ENCODE results near the gene HK2.
"Not testable (repeated sequence)": the region's sequence is repeated elsewhere in the genome, so short reads cannot be mapped to it uniquely, and the experiment has no call there.

The HK2 gene

GRCh38 chr2:74854401-74854800, 20.5 kb downstream of the HK2 start:
- Histone ChIP-seq H3K4me2 (ENCODE audit: insufficient read depth, low read length) (no peak overlapping the region), H2AFZ (ENCODE audit: low read depth, low read length) (no peak overlapping the region), H4K20me1 (ENCODE audit: insufficient read depth, low read length) (peaks cover 67% of the 10 kb centered on the region), H3K36me3 (ENCODE audit: insufficient read depth, low read length) (peaks cover 96% of the 10 kb centered on the region), H3K27me3 (ENCODE audit: insufficient read depth, low read length, poor library complexity) (no peaks in the 10 kb centered on the region), H3K27ac (ENCODE audit: low read length) (no peak overlapping the region), H3K9me3 (ENCODE audit: insufficient read depth, low read length, severe bottlenecking) (no peaks in the 10 kb centered on the region), H3K79me2 (ENCODE audit: insufficient read depth, low read length) (peaks cover 85% of the 10 kb centered on the region), H3K4me3 (ENCODE audit: low read depth in 1 of 2, low read length in 2 of 2) (no peak overlapping the region), H3K9ac (ENCODE audit: low read depth, low read length) (no peak overlapping the region), H3K4me1 (ENCODE audit: insufficient read depth, low read length) (no peaks in the 10 kb centered on the region; the same call in 1 of the 2 replicates)
- TF ChIP-seq, protein P1, sequence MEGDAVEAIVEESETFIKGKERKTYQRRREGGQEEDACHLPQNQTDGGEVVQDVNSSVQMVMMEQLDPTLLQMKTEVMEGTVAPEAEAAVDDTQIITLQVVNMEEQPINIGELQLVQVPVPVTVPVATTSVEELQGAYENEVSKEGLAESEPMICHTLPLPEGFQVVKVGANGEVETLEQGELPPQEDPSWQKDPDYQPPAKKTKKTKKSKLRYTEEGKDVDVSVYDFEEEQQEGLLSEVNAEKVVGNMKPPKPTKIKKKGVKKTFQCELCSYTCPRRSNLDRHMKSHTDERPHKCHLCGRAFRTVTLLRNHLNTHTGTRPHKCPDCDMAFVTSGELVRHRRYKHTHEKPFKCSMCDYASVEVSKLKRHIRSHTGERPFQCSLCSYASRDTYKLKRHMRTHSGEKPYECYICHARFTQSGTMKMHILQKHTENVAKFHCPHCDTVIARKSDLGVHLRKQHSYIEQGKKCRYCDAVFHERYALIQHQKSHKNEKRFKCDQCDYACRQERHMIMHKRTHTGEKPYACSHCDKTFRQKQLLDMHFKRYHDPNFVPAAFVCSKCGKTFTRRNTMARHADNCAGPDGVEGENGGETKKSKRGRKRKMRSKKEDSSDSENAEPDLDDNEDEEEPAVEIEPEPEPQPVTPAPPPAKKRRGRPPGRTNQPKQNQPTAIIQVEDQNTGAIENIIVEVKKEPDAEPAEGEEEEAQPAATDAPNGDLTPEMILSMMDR (IDR thresholded peaks at IDR 0.05; ENCODE audit: borderline replicate concordance, extremely low read depth, low read length, poor library complexity, severe bottlenecking) = no peak
- no peak for TF ChIP-seq EZH2 (IDR thresholded peaks at IDR 0.05; ENCODE audit: borderline replicate concordance, low read depth, low read length, severe bottlenecking)
- ATAC-seq (ENCODE audit: insufficient read depth, low read depth) (no peak), DNase-seq (no peak)

DNA sequence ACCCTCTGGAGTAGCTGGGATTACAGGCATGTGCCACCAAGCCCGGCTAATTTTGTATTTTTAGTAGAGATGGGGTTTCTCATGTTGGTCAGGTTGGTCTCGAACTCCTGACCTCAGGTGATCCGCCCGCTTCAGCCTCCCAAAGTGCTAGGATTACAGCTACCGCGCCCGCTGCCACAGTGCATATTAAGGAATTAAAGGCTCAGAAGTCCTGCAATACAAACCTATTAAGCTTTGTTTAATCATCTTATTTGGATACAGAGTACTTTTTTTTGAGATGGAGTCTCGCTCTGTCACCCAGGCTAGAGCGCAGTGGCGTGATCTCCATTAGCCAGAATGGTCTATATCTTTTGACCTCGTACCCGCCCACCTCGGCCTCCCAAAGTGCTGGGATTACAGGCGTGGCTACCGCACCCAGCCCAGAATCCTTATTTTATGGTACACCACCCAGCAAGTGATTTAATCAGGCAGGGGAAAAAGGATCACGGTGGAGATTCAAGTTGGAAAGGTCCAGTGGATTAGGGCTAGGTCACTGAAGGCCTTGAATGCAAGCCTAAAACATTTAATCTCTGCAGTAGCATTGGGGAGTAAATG, 21.3 kb downstream of the HK2 start:
- H3K27ac ChIP-seq (ENCODE audit: low read length); DNase-seq; H3K4me2 ChIP-seq (ENCODE audit: insufficient read depth, low read length); ATAC-seq (ENCODE audit: insufficient read depth, low read depth); H2AFZ ChIP-seq (ENCODE audit: low read depth, low read length); H3K9ac ChIP-seq (ENCODE audit: low read depth, low read length); H3K9me3 ChIP-seq (ENCODE audit: insufficient read depth, low read length, severe bottlenecking); H3K4me1 ChIP-seq (ENCODE audit: insufficient read depth, low read length); H3K4me3 ChIP-seq (ENCODE audit: low read depth in 1 of 2, low read length in 2 of 2); H3K27me3 ChIP-seq (ENCODE audit: insufficient read depth, low read length, poor library complexity): not testable (repeated sequence)
- H3K36me3 ChIP-seq (ENCODE audit: insufficient read depth, low read length) = peaks cover 98% of the 10 kb centered on the region
- H3K79me2 ChIP-seq (ENCODE audit: insufficient read depth, low read length) = peaks cover 81% of the 10 kb centered on the region
- H4K20me1 ChIP-seq (ENCODE audit: insufficient read depth, low read length) = peaks cover 59% of the 10 kb centered on the region

DNA sequence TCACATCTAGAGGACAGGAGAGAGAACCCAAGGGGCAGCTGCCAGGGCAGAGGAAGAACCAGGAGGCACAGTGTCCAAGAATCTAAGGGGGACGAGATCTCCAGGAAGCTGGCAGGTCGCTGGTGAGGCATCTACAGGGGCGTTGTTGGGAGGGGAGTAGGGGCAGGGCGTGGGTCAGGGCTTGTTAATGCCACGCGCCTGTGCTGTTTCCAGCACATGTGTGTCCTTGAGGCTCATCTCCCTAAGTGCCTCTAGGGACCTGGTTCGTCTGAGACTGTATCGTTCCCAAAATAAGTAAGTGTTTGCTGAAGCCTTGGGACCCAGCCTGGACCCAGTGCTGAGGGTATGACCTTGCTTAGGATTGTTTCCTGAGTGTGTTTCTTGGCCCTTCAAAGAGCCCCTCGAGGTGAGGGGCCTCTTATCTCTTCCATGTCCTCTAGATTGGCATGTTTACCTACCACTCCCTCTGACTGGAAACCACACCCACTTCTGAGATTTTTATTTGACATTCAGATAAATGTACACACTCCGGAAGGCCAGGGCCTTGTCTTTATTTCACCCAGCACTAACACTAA, 22.2 kb downstream of the HK2 start:
- Histone ChIP-seq H3K4me1 (ENCODE audit: insufficient read depth, low read length) (no peaks in the 10 kb centered on the region), H3K36me3 (ENCODE audit: insufficient read depth, low read length) (peaks cover 96% of the 10 kb centered on the region), H3K27ac (ENCODE audit: low read length) (no peak overlapping the region), H3K9me3 (ENCODE audit: insufficient read depth, low read length, severe bottlenecking) (no peaks in the 10 kb centered on the region), H3K79me2 (ENCODE audit: insufficient read depth, low read length) (peaks cover 81% of the 10 kb centered on the region), H3K4me3 (ENCODE audit: low read depth in 1 of 2, low read length in 2 of 2) (no peak overlapping the region), H3K4me2 (ENCODE audit: insufficient read depth, low read length) (no peak overlapping the region), H3K9ac (ENCODE audit: low read depth, low read length) (no peak overlapping the region), H2AFZ (ENCODE audit: low read depth, low read length) (no peak overlapping the region), H3K27me3 (ENCODE audit: insufficient read depth, low read length, poor library complexity) (no peaks in the 10 kb centered on the region), H4K20me1 (ENCODE audit: insufficient read depth, low read length) (peaks cover 56% of the 10 kb centered on the region)
- TF ChIP-seq, protein P1 (IDR thresholded peaks at IDR 0.05; ENCODE audit: borderline replicate concordance, extremely low read depth, low read length, poor library complexity, severe bottlenecking) = no peak
- TF ChIP-seq EZH2 (IDR thresholded peaks at IDR 0.05; ENCODE audit: borderline replicate concordance, low read depth, low read length, severe bottlenecking) = no peak
- DNase-seq (no peak), ATAC-seq (ENCODE audit: insufficient read depth, low read depth) (no peak)

DNA sequence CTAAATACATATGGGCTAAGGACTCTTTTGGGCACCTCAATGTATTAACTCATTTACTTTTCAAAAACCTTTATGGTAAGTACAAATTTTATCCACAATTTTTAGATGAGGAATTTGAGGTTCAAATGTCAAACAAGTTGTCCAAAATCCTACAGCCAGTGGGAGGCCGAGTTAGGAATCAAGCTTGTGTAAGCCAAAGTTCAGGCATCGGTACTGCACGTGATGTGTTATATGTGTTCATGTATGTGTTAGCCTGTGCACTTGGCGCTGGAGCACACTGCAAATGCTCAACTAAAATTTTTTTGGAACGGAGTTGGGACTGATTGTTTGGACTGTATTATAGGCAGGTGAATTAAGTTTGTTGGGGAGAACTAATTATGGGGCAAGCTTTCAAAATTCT, 22.7 kb downstream of the HK2 start:
- Histone ChIP-seq H2AFZ (ENCODE audit: low read depth, low read length) (no peak overlapping the region), H3K4me3 (ENCODE audit: low read depth in 1 of 2, low read length in 2 of 2) (no peak overlapping the region), H3K9ac (ENCODE audit: low read depth, low read length) (no peak overlapping the region), H3K9me3 (ENCODE audit: insufficient read depth, low read length, severe bottlenecking) (no peaks in the 10 kb centered on the region), H3K4me2 (ENCODE audit: insufficient read depth, low read length) (no peak overlapping the region), H3K27me3 (ENCODE audit: insufficient read depth, low read length, poor library complexity) (no peaks in the 10 kb centered on the region), H4K20me1 (ENCODE audit: insufficient read depth, low read length) (peaks cover 52% of the 10 kb centered on the region), H3K79me2 (ENCODE audit: insufficient read depth, low read length) (peaks cover 81% of the 10 kb centered on the region), H3K36me3 (ENCODE audit: insufficient read depth, low read length) (peaks cover 95% of the 10 kb centered on the region), H3K27ac (ENCODE audit: low read length) (no peak overlapping the region), H3K4me1 (ENCODE audit: insufficient read depth, low read length) (no peaks in the 10 kb centered on the region)
- no peak for DNase-seq
- ATAC-seq (ENCODE audit: insufficient read depth, low read depth) = no peak
- TF ChIP-seq, protein P1 (IDR thresholded peaks at IDR 0.05; ENCODE audit: borderline replicate concordance, extremely low read depth, low read length, poor library complexity, severe bottlenecking) = no peak
- no peak for TF ChIP-seq EZH2 (IDR thresholded peaks at IDR 0.05; ENCODE audit: borderline replicate concordance, low read depth, low read length, severe bottlenecking)

All from DND-41 (cell line).